Stimulated activated CD8-positive, alpha-beta memory T cell treated with anti-CD3 and anti-CD28 coated beads, Interleukin-7, amount 100 ng/mL, for 48 hours (primary cell): ENCODE results near the gene TMEM41A.
"Not testable (repeated sequence)": the region's sequence is repeated elsewhere in the genome, so short reads cannot be mapped to it uniquely, and the experiment has no call there.

ENCODE experiments used
- DNase-seq, 2 donors: peaks; one replicate each; pipeline ENCODE4 v3.0.0-alpha.2; 2020; ENCODE audit warnings: low read depth in 1 of 2; ENCODE audit errors: extremely low read depth in 1 of 2

Gene TMEM41A

GRCh38 chr3:185489462-185489861 is 9.4 kb downstream of the TMEM41A start:
- no peak for DNase-seq

DNA sequence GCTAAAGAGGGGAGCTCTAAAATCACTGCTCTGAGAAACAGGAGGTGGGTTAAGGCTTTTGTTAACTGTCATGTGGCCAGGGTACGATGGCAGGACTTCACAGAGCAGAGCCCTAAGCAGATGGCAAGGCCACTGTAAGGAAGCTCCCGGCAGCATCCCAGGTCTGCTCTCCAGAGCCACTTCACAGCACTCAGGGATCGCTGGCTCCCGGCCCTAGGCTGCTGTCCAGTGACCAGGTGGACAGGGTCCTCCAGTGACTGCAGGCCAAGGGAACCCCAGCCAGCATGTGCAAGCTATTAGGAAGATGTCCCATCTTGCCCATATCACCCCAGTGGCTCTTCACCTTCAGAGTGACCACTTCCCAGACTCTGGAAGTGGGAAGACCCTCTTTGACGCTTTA is 10.4 kb downstream of the TMEM41A start:
- DNase-seq, result no peak

GRCh38 chr3:185486394-185486793 is 12.4 kb downstream of the TMEM41A start:
- DNase-seq, result no peak

GRCh38 chr3:185484296-185484695 is 14.5 kb downstream of the TMEM41A start:
- no peak for DNase-seq

GRCh38 chr3:185479373-185479945 is 19.4 kb downstream of the TMEM41A start:
- no peak for DNase-seq

GRCh38 chr3:185477316-185477715 is 21.5 kb downstream of the TMEM41A start:
- DNase-seq, result no peak

- DNase-seq, result not testable (repeated sequence)
Observed at GRCh38 chr3:185474922-185475321, 23.9 kb downstream of the TMEM41A start.

DNA sequence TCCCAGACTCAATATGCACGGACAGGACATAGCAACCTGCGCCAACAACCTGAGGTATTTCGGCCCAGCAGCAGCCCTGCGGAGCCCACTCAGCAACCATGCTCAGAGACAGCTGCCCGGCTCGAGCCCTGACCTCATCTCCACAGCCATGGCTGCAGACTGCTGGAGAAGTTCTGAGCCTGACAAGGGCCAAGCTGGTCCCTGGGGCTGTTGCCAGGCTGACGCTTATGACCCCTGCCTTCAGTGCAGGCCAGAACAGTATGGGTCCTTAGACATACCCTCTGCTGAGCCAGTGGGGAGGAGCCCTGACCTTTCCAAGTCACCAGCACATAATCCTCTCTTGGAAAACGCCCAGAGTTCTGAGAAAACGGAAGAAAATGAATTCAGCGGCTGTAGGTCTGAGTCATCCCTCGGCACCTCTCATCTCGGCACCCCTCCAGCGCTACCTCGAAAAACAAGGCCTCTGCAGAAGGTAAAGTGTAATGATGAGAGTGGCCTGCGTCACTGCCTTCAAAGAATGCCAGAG is 25.5 kb downstream of the TMEM41A start:
- DNase-seq, result no peak

- no peak for DNase-seq
Observed at GRCh38 chr3:185470323-185470722, 28.5 kb downstream of the TMEM41A start.

- no peak for DNase-seq
Observed at GRCh38 chr3:185469542-185469941, 29.3 kb downstream of the TMEM41A start.

DNA sequence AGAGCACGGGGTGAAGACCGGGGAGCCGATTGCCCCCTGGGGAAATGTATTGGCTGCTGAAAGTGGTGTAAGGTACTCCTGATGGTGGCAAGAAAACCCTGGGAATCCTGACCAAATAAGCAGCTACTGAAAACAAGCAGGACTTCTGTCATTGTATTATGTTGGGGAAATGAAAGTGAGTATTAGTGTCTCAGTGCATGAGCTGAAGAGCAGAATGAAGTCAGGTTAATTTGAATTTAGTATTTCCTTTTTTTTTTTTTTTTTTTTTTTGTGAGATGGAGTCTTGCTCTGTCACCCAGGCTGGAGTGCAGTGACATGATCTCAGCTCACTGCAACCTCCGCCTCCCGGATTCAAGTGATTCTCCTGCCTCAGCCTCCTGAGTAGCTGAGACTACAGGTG is 32.7 kb downstream of the TMEM41A start:
- DNase-seq, result not testable (repeated sequence)

GRCh38 chr3:185465471-185465870 is 33.4 kb downstream of the TMEM41A start:
- DNase-seq, result no peak

DNA sequence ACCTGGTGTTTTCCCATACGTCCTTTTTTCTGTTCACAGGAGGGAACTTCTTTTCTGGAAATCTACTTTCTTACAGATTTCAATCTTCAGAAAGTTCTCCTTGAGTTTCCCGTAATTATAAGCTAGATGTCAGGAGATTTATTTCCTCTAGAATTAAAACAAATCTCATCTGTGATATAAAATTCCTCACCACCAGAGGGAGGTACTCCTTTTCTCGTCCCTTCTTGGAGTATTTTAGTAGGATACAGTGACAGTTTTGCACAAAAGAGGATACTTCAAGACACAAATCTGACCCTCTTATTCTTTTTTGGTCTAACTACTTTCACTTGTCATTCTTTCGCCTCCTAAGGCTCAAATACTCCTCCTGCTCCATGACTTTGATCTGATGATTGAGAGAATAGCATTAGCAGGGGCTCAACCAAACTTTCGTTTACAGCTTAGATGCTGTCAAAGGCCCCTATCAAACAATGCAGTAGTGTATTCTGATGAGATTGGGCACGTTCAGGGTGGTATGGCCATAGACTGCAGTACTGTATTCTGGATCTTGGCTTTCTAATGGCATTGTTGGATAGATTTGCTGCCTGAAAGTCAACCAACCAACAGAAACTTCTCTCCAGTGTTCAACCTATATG is 38.0 kb downstream of the TMEM41A start:
- DNase-seq, result no peak

- DNase-seq, result no peak
Observed at GRCh38 chr3:185460309-185460708, 38.5 kb downstream of the TMEM41A start.

DNA sequence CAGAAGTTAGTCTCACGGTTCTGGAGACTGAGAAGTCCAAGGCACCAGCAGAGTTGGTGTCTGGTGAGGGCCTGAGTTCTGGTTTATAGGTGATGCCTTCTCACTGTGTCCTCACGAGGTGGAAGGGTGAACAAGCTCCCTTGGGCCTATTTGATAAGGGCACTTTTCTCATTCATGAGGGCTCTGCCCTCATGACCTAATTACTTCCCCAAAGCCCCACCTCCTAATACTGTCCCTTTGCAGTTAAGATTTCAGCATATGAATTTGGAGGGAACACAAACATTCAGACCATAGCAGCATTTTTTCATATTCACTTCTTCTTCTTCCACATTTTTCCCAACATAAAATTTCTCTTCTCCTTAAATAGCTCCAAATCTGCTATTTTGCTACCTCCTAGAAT is 41.5 kb downstream of the TMEM41A start:
- no peak for DNase-seq

DNA sequence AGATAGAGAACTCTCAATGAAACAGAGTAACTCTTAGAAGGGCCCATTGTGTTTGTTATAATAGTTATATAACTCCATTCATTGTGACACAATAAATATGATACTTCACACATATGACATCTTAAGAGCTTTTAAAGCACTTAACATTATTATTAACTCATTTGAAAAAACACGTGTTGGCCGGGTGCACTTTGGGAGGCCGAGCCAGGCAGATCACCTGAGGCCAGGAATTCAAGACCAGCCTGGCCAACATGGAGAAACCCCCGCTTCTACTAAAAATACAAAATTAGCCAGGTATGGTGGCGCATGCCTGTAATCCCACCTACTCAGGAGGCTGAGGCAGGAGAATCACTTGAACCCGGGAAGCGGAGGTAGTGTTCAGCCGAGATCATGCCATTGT is 47.4 kb downstream of the TMEM41A start:
- not testable (repeated sequence) for DNase-seq

DNA sequence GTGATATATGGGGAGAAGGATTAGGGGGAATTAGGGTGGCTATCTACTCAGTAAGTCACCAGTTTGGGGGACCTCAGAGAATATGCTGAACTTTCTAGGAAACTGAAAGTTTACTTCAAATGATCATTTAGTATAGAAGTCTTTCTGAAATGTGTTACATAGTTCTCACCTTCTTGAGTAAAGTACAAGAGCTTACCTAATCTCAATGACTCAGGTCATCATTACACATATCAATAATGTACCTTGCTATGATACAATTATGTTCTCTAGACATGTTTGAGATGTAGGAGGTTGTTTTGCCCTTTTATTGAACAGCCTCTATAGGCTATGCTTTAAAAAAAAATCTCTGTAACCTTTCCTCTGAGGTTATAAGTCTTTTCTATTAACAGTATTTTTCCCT is 50.7 kb downstream of the TMEM41A start:
- no peak for DNase-seq

DNA sequence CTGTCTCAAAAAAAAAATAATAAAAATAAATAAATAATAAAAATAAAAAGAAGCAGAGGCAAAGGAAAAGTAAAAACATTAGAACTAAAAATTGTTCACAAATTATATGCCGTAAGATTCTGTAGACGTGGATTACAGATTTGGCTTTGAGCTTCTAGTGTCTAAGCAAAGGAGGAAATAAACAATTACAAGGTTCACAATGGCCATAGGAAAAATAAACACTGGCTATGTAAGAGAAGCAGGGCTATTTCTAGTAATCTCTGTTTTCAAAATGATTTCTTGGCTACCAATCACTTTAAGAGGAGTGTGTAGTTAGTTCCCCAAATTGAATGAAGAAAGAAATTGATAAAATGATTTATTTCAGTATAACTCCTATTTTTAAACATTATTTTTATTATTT is 54.5 kb downstream of the TMEM41A start:
- no peak for DNase-seq

DNA sequence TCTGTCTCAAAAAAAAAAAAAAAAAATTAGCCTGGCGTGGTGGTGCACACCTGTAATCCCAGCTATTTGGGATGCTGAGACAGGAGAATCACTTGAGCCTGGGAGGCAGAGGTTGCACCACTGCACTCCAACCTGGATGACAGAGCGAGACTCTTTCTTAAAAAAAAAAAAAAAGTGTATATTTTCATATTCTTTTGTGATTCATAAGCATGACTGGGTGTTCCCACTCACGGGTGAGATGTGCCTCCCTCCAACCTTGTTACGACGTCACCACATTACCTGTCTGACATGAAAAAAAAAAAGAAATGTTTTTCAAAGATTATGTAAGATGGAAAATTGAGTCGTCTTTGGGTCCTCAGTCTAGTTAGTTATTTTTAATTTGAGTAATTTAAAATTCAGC is 56.8 kb downstream of the TMEM41A start:
- DNase-seq, result no peak

GRCh38 chr3:185439745-185440466 is 58.9 kb downstream of the TMEM41A start:
- DNase-seq, result no peak
